SK-N-SH (cell line): ENCODE results near the gene EFCAB11. TPM values are rescaled to one million over a fixed set of nuclear protein-coding genes. Genes with fewer than 3 reads are reported as not detected.

Experiments
- CTCF ChIA-PET: fragments of 300-600, 350-600 bp; formaldehyde crosslinking; extraction: SDS; loops from one replicate; lab custom pipeline; 2021; lab: Yijun Ruan, JAX
- POLR2A ChIA-PET: fragments of 350-600 bp; sonication (Branson Sonifier 250); formaldehyde crosslinking; extraction: SDS; loops from one replicate; lab custom pipeline; 2020; ENCODE audit warnings: antibody characterized with exemption, inconsistent platforms; lab: Yijun Ruan, JAX
- DNase-seq: peaks from one replicate; pipeline ENCODE4 v3.0.0; 2012
- H2AFZ ChIP-seq: fragments of 200-600 bp; sonication (generic); 2 replicates; pipeline ENCODE4 v1.8.1; 2016; ENCODE audit warnings: antibody characterized with exemption, mild to moderate bottlenecking, low read depth
- H3F3A ChIP-seq: fragments of 200-600 bp; sonication (generic); replicated peaks from 2 replicates; pipeline ENCODE3; 2016; ENCODE audit warnings: antibody characterized with exemption, mild to moderate bottlenecking; ENCODE audit not compliant: insufficient read depth
- H3K27ac ChIP-seq, 2 experiments: fragments of 200-500 bp in 1 of 2; fragments of 200-600 bp in 1 of 2; sonication (Bioruptor generic) in 1 of 2; sonication (generic), shearing (Covaris generic) in 1 of 2; 2 replicates each; pipeline versions ENCODE4 v1.5.1 to v1.6.1; 2014 to 2016; ENCODE audit warnings: low read depth in 2 of 2, inconsistent platforms in 1 of 2, low read length in 1 of 2, mild to moderate bottlenecking in 1 of 2, mixed read lengths in 1 of 2
- H3K27me3 ChIP-seq: fragments of 200-600 bp; sonication (generic), shearing (Covaris generic); 2 replicates; pipeline ENCODE4 v1.6.1; 2016; ENCODE audit warnings: mixed run types; ENCODE audit not compliant: insufficient read depth
- H3K36me3 ChIP-seq, 2 experiments: fragments of 200-500 bp in 1 of 2; fragments of 200-600 bp in 1 of 2; sonication (Bioruptor generic) in 1 of 2; sonication (generic) in 1 of 2; replicated peaks in 1 of 2; 2 replicates each; pipeline versions ENCODE3 to v1.5.1; 2014 to 2016; ENCODE audit warnings: low read length in 1 of 2, mild to moderate bottlenecking in 1 of 2; ENCODE audit not compliant: insufficient read depth in 2 of 2, control insufficient read depth in 1 of 2
- H3K4me1 ChIP-seq, 2 experiments: fragments of 200-500 bp in 1 of 2; fragments of 200-600 bp in 1 of 2; sonication (Bioruptor generic) in 1 of 2; sonication (generic), shearing (Covaris generic) in 1 of 2; 2 replicates each; pipeline versions ENCODE4 v1.5.1 to v1.6.1; 2014 to 2016; ENCODE audit warnings: low read depth in 1 of 2, low read length in 1 of 2, mixed run types in 1 of 2; ENCODE audit not compliant: insufficient read depth in 2 of 2, control insufficient read depth in 1 of 2
- H3K4me2 ChIP-seq: fragments of 200-600 bp; sonication (generic), shearing (Covaris generic); 2 replicates; pipeline ENCODE4 v1.6.1; 2017; ENCODE audit warnings: mixed run types
- H3K4me3 ChIP-seq, 2 experiments: fragments of 200-500 bp in 1 of 2; fragments of 200-600 bp in 1 of 2; sonication (Bioruptor generic) in 1 of 2; sonication (generic), shearing (Covaris generic) in 1 of 2; 2 replicates each; pipeline versions ENCODE4 v1.5.1 to v1.8.1; 2014 to 2016; ENCODE audit warnings: low read depth in 2 of 2, inconsistent platforms in 1 of 2, low read length in 1 of 2, mild to moderate bottlenecking in 1 of 2, mixed read lengths in 1 of 2, moderate library complexity in 1 of 2
- H3K79me2 ChIP-seq: fragments of 200-600 bp; sonication (generic); 2 replicates; pipeline ENCODE4 v1.8.1; 2017; ENCODE audit warnings: mild to moderate bottlenecking; ENCODE audit not compliant: insufficient read depth
- H3K9ac ChIP-seq: fragments of 200-600 bp; sonication (generic); 2 replicates; pipeline ENCODE4 v1.6.1; 2017; ENCODE audit warnings: mixed run types
- H3K9me2 ChIP-seq: fragments of 200-600 bp; sonication (generic); 2 replicates; pipeline ENCODE4 v1.6.1; 2017; ENCODE audit warnings: mixed run types
- H3K9me3 ChIP-seq: fragments of 200-600 bp; sonication (generic); 2 replicates; pipeline ENCODE4 v1.6.1; 2017; ENCODE audit warnings: mixed run types, mild to moderate bottlenecking, moderate library complexity
- H4K20me1 ChIP-seq: fragments of 200-600 bp; sonication (generic); 2 replicates; pipeline ENCODE4 v1.6.1; 2017; ENCODE audit warnings: mild to moderate bottlenecking, mixed run types; ENCODE audit not compliant: insufficient read depth
- CHD2 ChIP-seq: fragments of 150-350 bp; IDR thresholded peaks from 2 replicates; pipeline ENCODE4 v1.6.1; 2018; ENCODE audit warnings: low read length; ENCODE audit not compliant: partially characterized antibody
- ELF1 ChIP-seq: IDR thresholded peaks from 2 replicates; pipeline ENCODE4 v1.4.0; 2012
- FOSL2 ChIP-seq: IDR thresholded peaks from 2 replicates; pipeline ENCODE4 v1.4.0; 2012; ENCODE audit warnings: low read depth, mild to moderate bottlenecking, moderate library complexity, borderline replicate concordance
- FOXJ3 ChIP-seq: sonication (generic); formaldehyde crosslinking; IDR thresholded peaks from 2 replicates; pipeline ENCODE4 v1.5.1; 2020; ENCODE audit warnings: mild to moderate bottlenecking, missing genetic modification reagents
- FOXM1 ChIP-seq: IDR thresholded peaks from 2 replicates; pipeline ENCODE4 v1.4.0; 2012; ENCODE audit warnings: low read depth, mild to moderate bottlenecking
- GABPA ChIP-seq: IDR thresholded peaks from 2 replicates; pipeline ENCODE4 v1.4.0; 2012; ENCODE audit warnings: low read depth, mild to moderate bottlenecking
- MAX ChIP-seq: IDR thresholded peaks from 2 replicates; pipeline ENCODE4 v1.4.0; 2012; ENCODE audit warnings: low read depth
- MEF2A ChIP-seq: IDR thresholded peaks from 2 replicates; pipeline ENCODE4 v1.4.0; 2012; ENCODE audit warnings: low read depth, borderline replicate concordance
- MXI1 ChIP-seq: IDR thresholded peaks from 2 replicates; pipeline ENCODE4 v1.6.1; 2012; ENCODE audit warnings: mild to moderate bottlenecking, low read depth, low read length, improper control_type of control experiment
- NRF1 ChIP-seq: IDR thresholded peaks from 2 replicates; pipeline ENCODE4 v1.6.1; 2012; ENCODE audit warnings: low read depth, mild to moderate bottlenecking, low read length
- POLR2AphosphoS5 ChIP-seq: IDR thresholded peaks from 2 replicates; pipeline ENCODE4 v1.6.1; 2012; ENCODE audit warnings: low read depth, low read length
- RCOR1 ChIP-seq: fragments of 150-350 bp; IDR thresholded peaks from 2 replicates; pipeline ENCODE4 v1.6.1; 2017; ENCODE audit warnings: antibody characterized with exemption, low read length
- RXRA ChIP-seq: IDR thresholded peaks from 2 replicates; pipeline ENCODE4 v1.4.0; 2012; ENCODE audit warnings: low read depth, mild to moderate bottlenecking, borderline replicate concordance
- SMC3 ChIP-seq: IDR thresholded peaks from 2 replicates; pipeline ENCODE4 v1.6.1; 2012; ENCODE audit warnings: low read depth, low read length, improper control_type of control experiment
- TAF1 ChIP-seq: IDR thresholded peaks from 2 replicates; pipeline ENCODE4 v1.6.1; 2012; ENCODE audit warnings: low read depth, mild to moderate bottlenecking, low read length, moderate library complexity, borderline replicate concordance
- USF2 ChIP-seq: fragments of 150-350 bp; IDR thresholded peaks from 2 replicates; pipeline ENCODE4 v1.6.1; 2017; ENCODE audit warnings: antibody characterized with exemption, low read length, low read depth, borderline replicate concordance
- YY1 ChIP-seq: IDR thresholded peaks from 2 replicates; pipeline ENCODE4 v1.4.0; 2012; ENCODE audit warnings: low read depth, mild to moderate bottlenecking
- WGBS: methylation state at CpG from one replicate; pipeline ENCODE4 v1.1.6; 2017; ENCODE audit warnings: low lambda C conversion rate; 5-methylcytosine and 5-hydroxymethylcytosine counted together
- polyA plus RNA-seq, 3 experiments: library from polyadenylated mRNA; depleted of rRNA; stranded (reverse); fragments of >200 nt; gene quantifications; 2 replicates each; pipeline ENCODE4 v1.2.3, GENCODE V29; 2012
- TF ChIP-seq, protein P1 (sequence below): IDR thresholded peaks from 2 replicates; pipeline ENCODE4 v1.4.0; 2012; ENCODE audit warnings: low read depth, borderline replicate concordance

Gene EFCAB11
- polyA plus RNA-seq, 1 of the 3 experiments (the other 2 are of a cell fraction), result 3.9 TPM

- peaks cover 3% of the 10 kb centered on the region; the same call in 1 of the 2 replicates for H4K20me1 ChIP-seq
- ChIA-PET POLR2A (no interaction called here), CTCF (interaction anchor here (1.5 to 12.3 kb wide), 4 partner anchors 15 to 277 kb away, joined by 3 to 112 read pairs (median 14); no protein-coding TSS in a partner anchor)
- WGBS, result 85% methylated on average over 7 of the region's 8 CpGs
- H3K4me2 ChIP-seq, result no peak overlapping the region
- peaks cover 24% of the 10 kb centered on the region for H3F3A ChIP-seq
- peaks cover 23% of the 10 kb centered on the region in 2 experiments for H3K36me3 ChIP-seq
- no peak overlapping the region for H3K9ac ChIP-seq
- no peak overlapping the region for H2AFZ ChIP-seq
- H3K4me1 ChIP-seq, result peaks cover 10 to 11% of the 10 kb centered on the region in 2 experiments; a peak in 3 of 4 replicates
- TF ChIP-seq POLR2AphosphoS5, result no peak
- TF ChIP-seq, protein P1, sequence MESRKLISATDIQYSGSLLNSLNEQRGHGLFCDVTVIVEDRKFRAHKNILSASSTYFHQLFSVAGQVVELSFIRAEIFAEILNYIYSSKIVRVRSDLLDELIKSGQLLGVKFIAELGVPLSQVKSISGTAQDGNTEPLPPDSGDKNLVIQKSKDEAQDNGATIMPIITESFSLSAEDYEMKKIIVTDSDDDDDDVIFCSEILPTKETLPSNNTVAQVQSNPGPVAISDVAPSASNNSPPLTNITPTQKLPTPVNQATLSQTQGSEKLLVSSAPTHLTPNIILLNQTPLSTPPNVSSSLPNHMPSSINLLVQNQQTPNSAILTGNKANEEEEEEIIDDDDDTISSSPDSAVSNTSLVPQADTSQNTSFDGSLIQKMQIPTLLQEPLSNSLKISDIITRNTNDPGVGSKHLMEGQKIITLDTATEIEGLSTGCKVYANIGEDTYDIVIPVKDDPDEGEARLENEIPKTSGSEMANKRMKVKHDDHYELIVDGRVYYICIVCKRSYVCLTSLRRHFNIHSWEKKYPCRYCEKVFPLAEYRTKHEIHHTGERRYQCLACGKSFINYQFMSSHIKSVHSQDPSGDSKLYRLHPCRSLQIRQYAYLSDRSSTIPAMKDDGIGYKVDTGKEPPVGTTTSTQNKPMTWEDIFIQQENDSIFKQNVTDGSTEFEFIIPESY, result no peak
- no peak for TF ChIP-seq SMC3
- no peak for TF ChIP-seq MXI1
- no peak for TF ChIP-seq RCOR1
- no peak for TF ChIP-seq MEF2A
- no peak for TF ChIP-seq MAX
- TF ChIP-seq USF2, result no peak
- TF ChIP-seq FOXJ3, result no peak
- TF ChIP-seq FOSL2, result no peak
- TF ChIP-seq FOXM1, result no peak
- TF ChIP-seq TAF1, result no peak
- TF ChIP-seq GABPA, result no peak
- no peak for TF ChIP-seq YY1
- no peak for TF ChIP-seq NRF1
- TF ChIP-seq RXRA, result no peak
- TF ChIP-seq CHD2, result no peak
- TF ChIP-seq ELF1, result no peak
- no peak overlapping the region for H3K4me3 ChIP-seq
- H3K27me3 ChIP-seq, result no peaks in the 10 kb centered on the region
- no peaks in the 10 kb centered on the region for H3K9me3 ChIP-seq
- no peaks in the 10 kb centered on the region for H3K9me2 ChIP-seq
- no peak overlapping the region for H3K27ac ChIP-seq
- peaks cover 72% of the 10 kb centered on the region; the same call in 1 of the 2 replicates for H3K79me2 ChIP-seq
- DNase-seq, result no peak
These were observed 3.3 kb upstream of the EFCAB11 start for GRCh38 chr14:89957791-89958190.
